HG03135 (cell line): Measurements from ENCODE around the gene RAP2A.

Experiments
- ATAC-seq: cut with Tn5 transposase; IDR thresholded peaks from one replicate; pipeline ENCODE4 v1.9.1; 2021; ENCODE audit warnings: mild to moderate bottlenecking, moderate library complexity; ENCODE audit not compliant: unreplicated experiment

RAP2A gene

GRCh38 chr13:97446448-97446847 is 12.5 kb downstream of the RAP2A start:
- ATAC-seq: no peak

GRCh38 chr13:97448503-97449251 is 14.7 kb downstream of the RAP2A start:
- peak; percentile 74 for ATAC-seq

GRCh38 chr13:97454699-97455098 is 20.7 kb downstream of the RAP2A start:
- ATAC-seq: no peak

GRCh38 chr13:97456047-97456446 is 22.1 kb downstream of the RAP2A start:
- no peak for ATAC-seq

GRCh38 chr13:97459215-97459777 is 25.3 kb downstream of the RAP2A start:
- no peak for ATAC-seq

- peak; percentile 93 for ATAC-seq
These were observed 26.2 kb downstream of the RAP2A start for GRCh38 chr13:97460004-97460775.

- no peak for ATAC-seq
These were observed 26.9 kb downstream of the RAP2A start for GRCh38 chr13:97460853-97461252.

GRCh38 chr13:97464561-97464960 is 30.6 kb downstream of the RAP2A start:
- ATAC-seq: no peak

GRCh38 chr13:97466722-97467121 is 32.8 kb downstream of the RAP2A start:
- no peak for ATAC-seq

- no peak for ATAC-seq
These were observed 34.4 kb downstream of the RAP2A start for GRCh38 chr13:97468331-97468730.

- ATAC-seq: no peak
These were observed 37.7 kb downstream of the RAP2A start for GRCh38 chr13:97471711-97472110.

- ATAC-seq: no peak
These were observed 40.5 kb downstream of the RAP2A start for GRCh38 chr13:97474349-97474980.

- no peak for ATAC-seq
These were observed 41.0 kb downstream of the RAP2A start for GRCh38 chr13:97475011-97475410.

GRCh38 chr13:97477844-97478243 is 43.9 kb downstream of the RAP2A start:
- no peak for ATAC-seq

GRCh38 chr13:97478247-97478646 is 44.3 kb downstream of the RAP2A start:
- no peak for ATAC-seq

- no peak for ATAC-seq
These were observed 49.5 kb downstream of the RAP2A start for GRCh38 chr13:97483465-97483864.

GRCh38 chr13:97484301-97484700 is 50.3 kb downstream of the RAP2A start:
- ATAC-seq: no peak

- ATAC-seq: no peak
These were observed 51.4 kb downstream of the RAP2A start for GRCh38 chr13:97485320-97485719.

- no peak for ATAC-seq
These were observed 56.8 kb downstream of the RAP2A start for GRCh38 chr13:97490702-97491307.

- ATAC-seq: no peak
These were observed 57.5 kb downstream of the RAP2A start for GRCh38 chr13:97491452-97491851.

- ATAC-seq: no peak
These were observed 58.3 kb downstream of the RAP2A start for GRCh38 chr13:97492257-97492656.
